ENCODE measurements around the gene EHD3.

Gene EHD3

GRCh38 chr2:31296641-31297287 is 62.8 kb downstream of the EHD3 start:
- DNase-seq = no peak

GRCh38 chr2:31297751-31298150 is 63.8 kb downstream of the EHD3 start:
- DNase-seq = no peak

- no peak for DNase-seq
Observed at GRCh38 chr2:31299547-31299946, 65.6 kb downstream of the EHD3 start.

GRCh38 chr2:31300309-31300708 is 66.4 kb downstream of the EHD3 start:
- no peak for DNase-seq

GRCh38 chr2:31302940-31303563 is 69.1 kb downstream of the EHD3 start:
- DNase-seq = no peak

GRCh38 chr2:31304816-31305215 is 70.9 kb downstream of the EHD3 start:
- no peak for DNase-seq

GRCh38 chr2:31312898-31313297 is 78.9 kb downstream of the EHD3 start:
- no peak for DNase-seq

- DNase-seq = no peak
Observed at GRCh38 chr2:31314761-31315160, 80.8 kb downstream of the EHD3 start.

- DNase-seq = no peak
Observed at GRCh38 chr2:31317396-31317795, 83.4 kb downstream of the EHD3 start.

GRCh38 chr2:31318361-31319336 is 84.7 kb downstream of the EHD3 start:
- DNase-seq = no peak
